ENCODE results near the gene MARK3. TPM values are rescaled to one million over a fixed set of nuclear protein-coding genes. Genes with fewer than 3 reads are reported as not detected.

The MARK3 gene
- total RNA-seq, 4 donors from 2014 or later, result 109 to 143 (median 125) TPM

- peaks cover 0 to 5% (median 4%) of the 10 kb centered on the region in 4 donors for H3K4me1 ChIP-seq
- no peak for TF ChIP-seq CTCF (IDR thresholded peaks at IDR 0.05)
- no peak for TF ChIP-seq EP300 (IDR thresholded peaks at IDR 0.05)
- TF ChIP-seq POLR2A (IDR thresholded peaks at IDR 0.05), result no peak
- H3K27ac ChIP-seq, result no peak overlapping the region
- no peak for DNase-seq (ENCODE audit: low spot score in 2 of 2)
- peaks cover 0 to 77% (median 20%) of the 10 kb centered on the region in 3 donors for H3K36me3 ChIP-seq
- H3K4me3 ChIP-seq, result no peak overlapping the region
- 93 to 94% methylated on average over 18 of the region's 18 CpGs for WGBS, 2 donors
- no peaks in the 10 kb centered on the region for H3K9me3 ChIP-seq
- H3K27me3 ChIP-seq, result no peaks in the 10 kb centered on the region
These were observed 117.7 kb downstream of the MARK3 start for GRCh38 chr14:103502877-103503276.

GRCh38 chr14:103503296-103503695 is 118.1 kb downstream of the MARK3 start:
- no peak for DNase-seq (ENCODE audit: low spot score in 2 of 2)
- TF ChIP-seq EP300 (IDR thresholded peaks at IDR 0.05) (no peak), POLR2A (IDR thresholded peaks at IDR 0.05) (no peak), CTCF (IDR thresholded peaks at IDR 0.05) (no peak)
- Histone ChIP-seq H3K27ac (no peak overlapping the region), H3K27me3 (no peaks in the 10 kb centered on the region), H3K9me3 (no peaks in the 10 kb centered on the region), H3K4me3 (no peak overlapping the region), H3K4me1 (peaks cover 0 to 5% (median 4%) of the 10 kb centered on the region in 4 donors), H3K36me3 (peaks cover 0 to 81% (median 20%) of the 10 kb centered on the region in 3 donors)
- 91% methylated on average over 12 of the region's 12 CpGs for WGBS, 2 donors

- Histone ChIP-seq H3K4me1 (peaks cover 0 to 5% (median 4%) of the 10 kb centered on the region in 4 donors), H3K27me3 (no peaks in the 10 kb centered on the region), H3K27ac (no peak overlapping the region), H3K9me3 (no peaks in the 10 kb centered on the region), H3K4me3 (no peak overlapping the region), H3K36me3 (peaks cover 0 to 89% (median 20%) of the 10 kb centered on the region in 3 donors)
- whole genome bisulfite sequencing, 2 donors, result 75 to 83% methylated on average over 8 of the region's 8 CpGs
- TF ChIP-seq EP300 (IDR thresholded peaks at IDR 0.05), result no peak
- TF ChIP-seq CTCF (IDR thresholded peaks at IDR 0.05), result no peak
- TF ChIP-seq POLR2A (IDR thresholded peaks at IDR 0.05), result no peak
- DNase-seq (ENCODE audit: low spot score in 2 of 2), result no peak
These were observed 119.9 kb downstream of the MARK3 start for GRCh38 chr14:103504991-103505565.

- no peak for TF ChIP-seq POLR2A (IDR thresholded peaks at IDR 0.05)
- no peak for TF ChIP-seq EP300 (IDR thresholded peaks at IDR 0.05)
- no peak for TF ChIP-seq CTCF (IDR thresholded peaks at IDR 0.05)
- H3K4me1 ChIP-seq, result peaks cover 0 to 6% (median 3%) of the 10 kb centered on the region in 4 donors
- no peak overlapping the region for H3K27ac ChIP-seq
- no peak for DNase-seq (ENCODE audit: low spot score in 2 of 2)
- no peak overlapping the region for H3K4me3 ChIP-seq
- WGBS, 2 donors, result 80 to 84% methylated on average over 3 of the region's 3 CpGs
- H3K27me3 ChIP-seq, result no peaks in the 10 kb centered on the region
- peaks cover 0 to 87% (median 15%) of the 10 kb centered on the region in 3 donors for H3K36me3 ChIP-seq
- no peaks in the 10 kb centered on the region for H3K9me3 ChIP-seq
These were observed 122.5 kb downstream of the MARK3 start for GRCh38 chr14:103507751-103508150.

- no peak for DNase-seq (ENCODE audit: low spot score in 2 of 2)
- Histone ChIP-seq H3K27me3 (no peaks in the 10 kb centered on the region), H3K27ac (no peak overlapping the region), H3K4me3 (no peak overlapping the region), H3K4me1 (peaks cover 0 to 15% (median 10%) of the 10 kb centered on the region in 4 donors), H3K36me3 (peaks cover 0 to 78% (median 13%) of the 10 kb centered on the region in 3 donors), H3K9me3 (no peaks in the 10 kb centered on the region)
- WGBS, 2 donors, result 82 to 88% methylated on average over 16 of the region's 16 CpGs
- no peak for TF ChIP-seq EP300 (IDR thresholded peaks at IDR 0.05)
These were observed 123.5 kb downstream of the MARK3 start for GRCh38 chr14:103508521-103509329.
